Measurements from ENCODE around the gene TAGLN2. TPM values are rescaled to one million over a fixed set of nuclear protein-coding genes. Genes with fewer than 3 reads are reported as not detected.

TAGLN2 gene
- total and polyA plus RNA-seq, 2 experiments from 2014 or later: 3.8 to 18.5 TPM

GRCh38 chr1:159968901-159969300 lies 43.6 kb upstream of the TAGLN2 start:
- no peak overlapping the region for H3K27ac ChIP-seq
- peaks cover 16% of the 10 kb centered on the region for H3K4me1 ChIP-seq (ENCODE audit: low read depth)
- TF ChIP-seq CTCF (IDR thresholded peaks at IDR 0.05; ENCODE audit: low read depth, low read length): no peak
- peaks cover 6% of the 10 kb centered on the region for H3K27me3 ChIP-seq
- no peak for DNase-seq (ENCODE audit: low read depth in 1 of 2, low spot score in 1 of 2)
- no peak overlapping the region for H3K4me3 ChIP-seq
- no peaks in the 10 kb centered on the region for H3K36me3 ChIP-seq
- no peaks in the 10 kb centered on the region for H3K9me3 ChIP-seq (ENCODE audit: low read depth)

- no peaks in the 10 kb centered on the region for H3K36me3 ChIP-seq
- peaks cover 3% of the 10 kb centered on the region for H3K4me1 ChIP-seq (ENCODE audit: low read depth)
- no peaks in the 10 kb centered on the region for H3K9me3 ChIP-seq (ENCODE audit: low read depth)
- peaks cover 2% of the 10 kb centered on the region for H3K27me3 ChIP-seq
- no peak overlapping the region for H3K4me3 ChIP-seq
- no peak overlapping the region for H3K27ac ChIP-seq
- no peak for DNase-seq (ENCODE audit: low read depth in 1 of 2, low spot score in 1 of 2)
- TF ChIP-seq CTCF (IDR thresholded peaks at IDR 0.05; ENCODE audit: low read depth, low read length): no peak
Measured at GRCh38 chr1:159965263-159965662, 40.0 kb upstream of the TAGLN2 start.

- Histone ChIP-seq H3K27me3 (peaks cover 2% of the 10 kb centered on the region), H3K9me3 (ENCODE audit: low read depth) (no peaks in the 10 kb centered on the region), H3K27ac (no peak overlapping the region), H3K4me3 (no peak overlapping the region), H3K36me3 (no peaks in the 10 kb centered on the region), H3K4me1 (ENCODE audit: low read depth) (no peaks in the 10 kb centered on the region)
- no peak for TF ChIP-seq CTCF (IDR thresholded peaks at IDR 0.05; ENCODE audit: low read depth, low read length)
- no peak for DNase-seq (ENCODE audit: low read depth in 1 of 2, low spot score in 1 of 2)
Measured at GRCh38 chr1:159964144-159964543, 38.8 kb upstream of the TAGLN2 start.

GRCh38 chr1:159962176-159962575 lies 36.9 kb upstream of the TAGLN2 start:
- DNase-seq (ENCODE audit: low read depth in 1 of 2, low spot score in 1 of 2): no peak
- H3K36me3 ChIP-seq: no peaks in the 10 kb centered on the region
- no peak for TF ChIP-seq CTCF (IDR thresholded peaks at IDR 0.05; ENCODE audit: low read depth, low read length)

GRCh38 chr1:159961636-159962035 lies 36.3 kb upstream of the TAGLN2 start:
- Histone ChIP-seq H3K27ac (no peak overlapping the region), H3K4me1 (ENCODE audit: low read depth) (no peaks in the 10 kb centered on the region), H3K4me3 (no peak overlapping the region), H3K27me3 (peaks cover 2% of the 10 kb centered on the region), H3K36me3 (no peaks in the 10 kb centered on the region), H3K9me3 (ENCODE audit: low read depth) (no peaks in the 10 kb centered on the region)
- no peak for DNase-seq (ENCODE audit: low read depth in 1 of 2, low spot score in 1 of 2)
- no peak for TF ChIP-seq CTCF (IDR thresholded peaks at IDR 0.05; ENCODE audit: low read depth, low read length)

More at GRCh38 chr1:159962176-159962575, 36.9 kb upstream of the TAGLN2 start:
- H3K27ac ChIP-seq: no peak overlapping the region
- H3K4me1 ChIP-seq (ENCODE audit: low read depth): no peaks in the 10 kb centered on the region
- peaks cover 2% of the 10 kb centered on the region for H3K27me3 ChIP-seq
- H3K9me3 ChIP-seq (ENCODE audit: low read depth): no peaks in the 10 kb centered on the region
- no peak overlapping the region for H3K4me3 ChIP-seq

All from cardiac muscle cell (in vitro differentiated cells and primary cell).